Measurements from ENCODE around the gene SCAMP2. TPM values are rescaled to one million over a fixed set of nuclear protein-coding genes. Genes with fewer than 3 reads are reported as not detected.

SCAMP2 gene
- total RNA-seq, 2 donors from 2014 or later = 33.5 to 36.9 TPM

DNA sequence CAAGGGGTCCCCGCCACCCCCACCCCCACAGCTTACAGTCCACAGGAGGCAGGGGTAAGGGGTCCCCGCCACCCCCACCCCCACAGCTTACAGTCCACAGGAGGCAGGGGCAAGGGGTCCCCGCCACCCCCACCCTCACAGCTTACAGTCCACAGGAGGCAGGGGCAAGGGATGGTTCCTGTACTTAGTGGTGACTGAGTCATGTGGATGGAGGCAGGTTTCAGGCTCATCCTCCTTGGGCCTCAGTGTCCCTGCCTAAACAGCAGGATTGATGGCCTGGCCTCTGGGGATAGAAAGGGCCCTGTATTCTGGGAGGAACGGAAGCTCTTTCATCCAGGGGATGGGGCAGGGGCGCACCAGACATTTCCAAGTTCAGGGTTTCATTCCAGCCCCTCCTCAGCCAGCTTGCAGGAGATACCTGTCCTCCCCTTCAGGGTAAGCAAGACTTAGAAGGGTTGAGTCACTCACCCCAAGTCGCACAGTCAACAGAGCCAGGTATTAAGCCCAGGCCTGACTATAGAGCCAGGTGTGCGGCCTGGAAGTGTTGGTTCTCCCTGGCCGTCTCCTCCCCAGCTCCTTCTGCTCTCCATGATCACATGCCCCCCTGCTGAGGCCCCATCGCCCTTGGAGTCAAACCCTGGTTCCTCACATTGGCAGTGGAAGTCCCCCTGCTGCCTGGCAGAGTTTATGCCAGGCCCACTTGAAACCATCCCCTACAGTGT lies 78.8 kb downstream of the SCAMP2 start:
- no peak for TF ChIP-seq POLR2A (IDR thresholded peaks at IDR 0.05)
- TF ChIP-seq, protein P1, sequence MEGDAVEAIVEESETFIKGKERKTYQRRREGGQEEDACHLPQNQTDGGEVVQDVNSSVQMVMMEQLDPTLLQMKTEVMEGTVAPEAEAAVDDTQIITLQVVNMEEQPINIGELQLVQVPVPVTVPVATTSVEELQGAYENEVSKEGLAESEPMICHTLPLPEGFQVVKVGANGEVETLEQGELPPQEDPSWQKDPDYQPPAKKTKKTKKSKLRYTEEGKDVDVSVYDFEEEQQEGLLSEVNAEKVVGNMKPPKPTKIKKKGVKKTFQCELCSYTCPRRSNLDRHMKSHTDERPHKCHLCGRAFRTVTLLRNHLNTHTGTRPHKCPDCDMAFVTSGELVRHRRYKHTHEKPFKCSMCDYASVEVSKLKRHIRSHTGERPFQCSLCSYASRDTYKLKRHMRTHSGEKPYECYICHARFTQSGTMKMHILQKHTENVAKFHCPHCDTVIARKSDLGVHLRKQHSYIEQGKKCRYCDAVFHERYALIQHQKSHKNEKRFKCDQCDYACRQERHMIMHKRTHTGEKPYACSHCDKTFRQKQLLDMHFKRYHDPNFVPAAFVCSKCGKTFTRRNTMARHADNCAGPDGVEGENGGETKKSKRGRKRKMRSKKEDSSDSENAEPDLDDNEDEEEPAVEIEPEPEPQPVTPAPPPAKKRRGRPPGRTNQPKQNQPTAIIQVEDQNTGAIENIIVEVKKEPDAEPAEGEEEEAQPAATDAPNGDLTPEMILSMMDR (IDR thresholded peaks at IDR 0.05) = no peak
- ATAC-seq (no peak), DNase-seq (no peak)
- Histone ChIP-seq H3K4me1 (peaks cover 26% of the 10 kb centered on the region), H3K27me3 (no peaks in the 10 kb centered on the region), H3K9me3 (no peaks in the 10 kb centered on the region), H3K27ac (no peak overlapping the region), H3K36me3 (replicated peaks in 1 of 2; ENCODE audit: insufficient read depth in 1 of 2, low read depth in 2 of 2) (no peaks in the 10 kb centered on the region), H3K4me3 (no peak overlapping the region)
- 86 to 91% methylated on average over 4 to 6 of the region's 9 CpGs for WGBS, 2 donors
- intact Hi-C loops (cut with DNase I) = no loop called here

Small RNAs within 50 kb of the gene (microRNA-seq; reads per million reads assigned to microRNA genes)
- gene MIR6882 (ENCODE audit: borderline number of aligned reads in 2 of 2, borderline replicate concordance in 2 of 2) = 0 to 0.93 reads per million in 2 donors

Small RNAs within 50 kb of the gene (small RNA-seq; reads per million reads assigned to genes)
- gene CPLX3 = not detected
- not detected for gene MIR6882

Other genes starting within 250 kb of the SCAMP2 start
- 1 to 10 TPM; 6.7 to 9.2 TPM for gene EDC3, start 177.3 kb downstream of the SCAMP2 start, total RNA-seq
- gene CYP1A1, start 147.8 kb downstream of the SCAMP2 start, total RNA-seq = 1 to 10 TPM in 1 of 2 donors, not detected in 1; 1.6 TPM
- gene CYP1A2, start 124.5 kb downstream of the SCAMP2 start, total RNA-seq = not detected
- gene CSK, start 91.3 kb downstream of the SCAMP2 start, total RNA-seq = 10 to 100 TPM; 11.2 to 15.2 TPM
- not detected for gene LMAN1L, start 60.5 kb downstream of the SCAMP2 start, total RNA-seq
- not detected for gene CPLX3, start 46.7 kb downstream of the SCAMP2 start, total RNA-seq
- gene ULK3, start 30.2 kb downstream of the SCAMP2 start, total RNA-seq = 10 to 100 TPM; 74.2 to 76.3 TPM
- gene MPI, start 16.7 kb upstream of the SCAMP2 start, total RNA-seq = 10 to 100 TPM; 47.5 to 80.4 TPM
- 10 to 100 TPM; 25.4 to 42.8 TPM for gene FAM219B, start 33.5 kb upstream of the SCAMP2 start, total RNA-seq
- gene COX5A, start 64.7 kb upstream of the SCAMP2 start, total RNA-seq = 10 to 100 TPM; 50.1 to 61.5 TPM
- 10 to 100 TPM in 1 of 2 donors, 1 to 10 TPM in 1; 9.1 to 11.5 TPM for gene RPP25, start 83.4 kb upstream of the SCAMP2 start, total RNA-seq
- gene SCAMP5, start 122.2 kb upstream of the SCAMP2 start, total RNA-seq = 10 to 100 TPM; 21.1 to 30.4 TPM
- 10 to 100 TPM; 12.5 to 13.2 TPM for gene PPCDC, start 150.2 kb upstream of the SCAMP2 start, total RNA-seq